ENCODE results near the gene GHDC. TPM values are rescaled to one million over a fixed set of nuclear protein-coding genes. Genes with fewer than 3 reads are reported as not detected.

The GHDC gene
- total and polyA plus RNA-seq, 2 donors (not counting 3 experiments of a cell fraction or from before 2014, with no cell fraction given), result 9.8 to 11.2 TPM

DNA sequence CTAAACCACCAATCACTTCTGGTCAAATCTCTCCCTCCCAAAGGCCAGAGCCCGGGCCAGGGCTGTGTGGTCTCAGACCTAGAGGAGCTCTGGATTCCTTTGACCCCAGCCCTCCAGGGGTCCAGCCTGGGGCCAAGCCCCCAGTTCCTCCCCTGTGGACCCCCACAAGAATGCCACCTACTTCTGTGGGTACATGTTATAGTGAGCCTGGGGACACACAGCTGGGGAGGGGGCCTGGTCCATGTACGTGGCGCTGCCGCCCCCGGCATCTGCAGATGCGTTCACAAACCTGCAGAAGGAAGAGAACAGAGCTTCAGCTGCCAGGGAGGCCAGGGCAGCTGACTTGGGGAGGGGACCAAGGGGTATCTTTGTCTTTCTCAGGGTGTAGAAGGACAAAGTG lies 7.9 kb upstream of the GHDC start:
- no TSS peak for BruUV-seq (replicated peaks)
- Histone ChIP-seq H3K27ac (ENCODE audit: insufficient read depth, low read depth, low read length) (no peak overlapping the region), H3K9me1 (replicated peaks; ENCODE audit: control insufficient read depth, extremely low read depth, insufficient read depth, low read length) (no peaks in the 10 kb centered on the region), H3K79me2 (ENCODE audit: control insufficient read depth, insufficient read depth, low read length) (no peaks in the 10 kb centered on the region), H3K27me3 (ENCODE audit: control insufficient read depth in 2 of 2, insufficient read depth in 2 of 2, low read length in 2 of 2) (no peaks in the 10 kb centered on the region), H3K9me3 (replicated peaks; ENCODE audit: control insufficient read depth, insufficient read depth, low read length) (no peaks in the 10 kb centered on the region), H3K4me3 (replicated peaks in 1 of 3; ENCODE audit: insufficient read depth in 1 of 3, low read depth in 1 of 3, low read length in 3 of 3) (no peak overlapping the region), H3K4me2 (ENCODE audit: insufficient read depth, low read length) (no peak overlapping the region), H3K4me1 (ENCODE audit: control insufficient read depth, extremely low read depth, insufficient read depth, low read length) (no peaks in the 10 kb centered on the region), H3K36me3 (ENCODE audit: control insufficient read depth in 2 of 2, extremely low read depth in 1 of 2, insufficient read depth in 2 of 2, low read length in 2 of 2) (peaks cover 7 to 20% of the 10 kb centered on the region in 2 experiments), H3K9ac (replicated peaks; ENCODE audit: extremely low read depth, insufficient read depth, low read length) (no peak overlapping the region), H4K20me1 (replicated peaks; ENCODE audit: control insufficient read depth, extremely low read depth, insufficient read depth, low read length) (no peaks in the 10 kb centered on the region), H2AFZ (ENCODE audit: low read depth, low read length) (no peak overlapping the region)
- CTCF ChIA-PET, result interaction anchor here (1.4 to 3.2 kb wide), 2 partner anchors 18 to 20 kb away, joined by 3 to 11 read pairs; no protein-coding TSS in a partner anchor
- POLR2A ChIA-PET, result no interaction called here
- intact Hi-C loops (cut with micrococcal nuclease) (no loop called here), dilution Hi-C loops (cut with MboI; ENCODE audit: extremely low pct_ligation_motif_present, low sequenced_read_pairs) (no loop called here)
- no peak for FAIRE-seq
- no peak for DNase-seq (ENCODE audit: low read depth, low spot score)
- TF ChIP-seq FOS (IDR thresholded peaks at IDR 0.05; ENCODE audit: borderline replicate concordance, insufficient read depth, low read length), result no peak
- no peak for TF ChIP-seq POLR2AphosphoS5 (IDR thresholded peaks at IDR 0.05; ENCODE audit: insufficient read depth, low read depth, low read length)
- TF ChIP-seq GATA2 (IDR thresholded peaks at IDR 0.05; ENCODE audit: insufficient read depth, insufficient read length, low read depth, low read length), result no peak
- no peak for TF ChIP-seq MYC (IDR thresholded peaks at IDR 0.05; ENCODE audit: low read depth, low read length)
- no peak for TF ChIP-seq MAX (IDR thresholded peaks at IDR 0.05; ENCODE audit: insufficient read depth, insufficient read length)
- no peak for TF ChIP-seq EZH2 (IDR thresholded peaks at IDR 0.05; ENCODE audit: borderline replicate concordance, low read depth, low read length, severe bottlenecking)
- no peak for TF ChIP-seq POLR2A (IDR thresholded peaks at IDR 0.05; ENCODE audit: low read depth, low read length)
- TF ChIP-seq JUN (IDR thresholded peaks at IDR 0.05; ENCODE audit: borderline replicate concordance, insufficient read depth, insufficient read length, low read depth), result no peak
- no peak for TF ChIP-seq CTCF (IDR thresholded peaks at IDR 0.05; ENCODE audit: extremely low read depth in 1 of 2, insufficient read depth in 1 of 2, low read depth in 1 of 2, low read length in 2 of 2)

Data from endothelial cell of umbilical vein (primary cell).